A549 (cell line): ENCODE data around the gene FNDC1. TPM values are rescaled to one million over a fixed set of nuclear protein-coding genes. Genes with fewer than 3 reads are reported as not detected.

ENCODE experiments used
- ATAC-seq, 2 experiments: fragments of 200-7000 bp in 1 of 2; fragments of >200 bp in 1 of 2; cut with Nextera tagmentation in 1 of 2; cut with Tn5 transposase in 1 of 2; 3 replicates each; pipeline versions ENCODE4 v1.8.0 to v1.9.1; 2018 to 2020; ENCODE audit warnings: mild to moderate bottlenecking in 1 of 2, moderate library complexity in 1 of 2
- CTCF ChIA-PET: fragments of 300-600 bp; sonication (Branson Sonifier 250); formaldehyde crosslinking; extraction: SDS; loops from one replicate; lab custom pipeline; 2021; ENCODE audit warnings: antibody characterized with exemption, inconsistent platforms; lab: Yijun Ruan, JAX
- POLR2A ChIA-PET: fragments of 350-600 bp; formaldehyde crosslinking; extraction: SDS; loops from one replicate; lab custom pipeline; 2021; ENCODE audit warnings: antibody characterized with exemption, inconsistent platforms; lab: Yijun Ruan, JAX
- DNase-seq, 2 experiments: peaks; one replicate each; pipeline versions ENCODE4 v3.0.0 to v3.0.0-alpha.2; 2011 to 2016; ENCODE audit warnings: low read depth in 1 of 2, low spot score in 1 of 2
- FAIRE-seq: peaks from 2 replicates; lab custom pipeline; 2011; peaks lifted over from hg19 to GRCh38; lab: Jason Lieb, UNC
- H3K27ac ChIP-seq, 2 experiments: fragments of >200 bp; sonication (Bioruptor Twin); formaldehyde crosslinking; 3 replicates each; pipeline ENCODE4 v1.5.1; 2016 to 2017
- H3K4me1 ChIP-seq: fragments of >200 bp; sonication (Bioruptor Twin); formaldehyde crosslinking; 3 replicates; pipeline ENCODE4 v1.6.1; 2016
- H3K4me2 ChIP-seq: fragments of >200 bp; sonication (Bioruptor Twin); formaldehyde crosslinking; 3 replicates; pipeline ENCODE4 v1.6.1; 2016
- H3K4me3 ChIP-seq: fragments of >200 bp; sonication (Bioruptor Twin); formaldehyde crosslinking; 3 replicates; pipeline ENCODE4 v1.5.1; 2016
- H3K9me3 ChIP-seq: fragments of >200 bp; sonication (Bioruptor Twin); formaldehyde crosslinking; 3 replicates; pipeline ENCODE4 v1.6.1; 2016
- CBX2 ChIP-seq: fragments of 200-600 bp; sonication (generic); IDR thresholded peaks from 2 replicates; pipeline ENCODE4 v1.6.1; 2016; ENCODE audit warnings: low read depth, mild to moderate bottlenecking, borderline replicate concordance
- CBX8 ChIP-seq: fragments of 200-600 bp; sonication (generic); IDR thresholded peaks from 2 replicates; pipeline ENCODE4 v1.6.1; 2016
- CEBPB ChIP-seq, 2 experiments: fragments of >200 bp in 1 of 2; sonication (Bioruptor Twin) in 1 of 2; formaldehyde crosslinking in 1 of 2; IDR thresholded peaks; 2 replicates each; pipeline ENCODE4 v1.6.1; 2012 to 2016
- EHF ChIP-seq: fragments of 250-450 bp; sonication (Bioruptor Pico); IDR thresholded peaks from 2 replicates; pipeline ENCODE4 v1.5.0; 2020; ENCODE audit warnings: mild to moderate bottlenecking
- FOSB ChIP-seq: fragments of 250-450 bp; sonication (Bioruptor Pico); IDR thresholded peaks from 2 replicates; pipeline ENCODE4 v1.5.0; 2020; ENCODE audit warnings: mild to moderate bottlenecking, moderate library complexity
- FOSL2 ChIP-seq, 2 experiments: fragments of 450-650 bp in 1 of 2; fragments of >200 bp in 1 of 2; sonication (Bioruptor Twin) in 1 of 2; formaldehyde crosslinking; IDR thresholded peaks; 2 replicates each; pipeline versions ENCODE4 v1.5.0 to v1.6.1; 2016 to 2020; ENCODE audit warnings: mild to moderate bottlenecking in 1 of 2, moderate library complexity in 1 of 2
- FOXS1 ChIP-seq: fragments of 250-450 bp; sonication (Bioruptor Pico); IDR thresholded peaks from 2 replicates; pipeline ENCODE4 v1.5.0; 2020; ENCODE audit warnings: mild to moderate bottlenecking, moderate library complexity
- JUNB ChIP-seq: fragments of >200 bp; sonication (Bioruptor Twin); formaldehyde crosslinking; IDR thresholded peaks from 2 replicates; pipeline ENCODE4 v1.6.1; 2016
- KDM1A ChIP-seq: fragments of 200-600 bp; sonication (generic); IDR thresholded peaks from 2 replicates; pipeline ENCODE4 v1.6.1; 2016; ENCODE audit warnings: low read depth, mild to moderate bottlenecking
- KDM5A ChIP-seq: fragments of 200-600 bp; sonication (generic); IDR thresholded peaks from 2 replicates; pipeline ENCODE4 v1.6.1; 2016; ENCODE audit warnings: antibody characterized with exemption, mild to moderate bottlenecking
- MAFK ChIP-seq: fragments of 450-650 bp; IDR thresholded peaks from 2 replicates; pipeline ENCODE4 v1.6.1; 2014; ENCODE audit not compliant: partially characterized antibody
- NPAS2 ChIP-seq: fragments of 250-450 bp; sonication (Bioruptor Pico); IDR thresholded peaks from 2 replicates; pipeline ENCODE4 v1.8.0; 2022; ENCODE audit warnings: mild to moderate bottlenecking, moderate library complexity, borderline replicate concordance
- RCOR1 ChIP-seq: fragments of 150-350 bp; IDR thresholded peaks from 2 replicates; pipeline ENCODE4 v1.6.1; 2014; ENCODE audit warnings: antibody characterized with exemption, low read length, low read depth
- REST ChIP-seq: fragments of 200-600 bp; sonication (generic); IDR thresholded peaks from 2 replicates; pipeline ENCODE4 v1.6.1; 2016; ENCODE audit warnings: antibody characterized with exemption, mild to moderate bottlenecking, moderate library complexity
- SREBF2 ChIP-seq: fragments of 450-650 bp; IDR thresholded peaks from 2 replicates; pipeline ENCODE4 v1.6.1; 2014; ENCODE audit warnings: mild to moderate bottlenecking, moderate library complexity
- TFCP2L1 ChIP-seq: fragments of 250-450 bp; sonication (Bioruptor Pico); IDR thresholded peaks from 2 replicates; pipeline ENCODE4 v1.5.0; 2021; ENCODE audit warnings: mild to moderate bottlenecking
- USF2 ChIP-seq: fragments of 450-650 bp; IDR thresholded peaks from 2 replicates; pipeline ENCODE4 v1.6.1; 2014; ENCODE audit warnings: antibody characterized with exemption
- ZFP36 ChIP-seq: fragments of 450-650 bp; IDR thresholded peaks from 2 replicates; pipeline ENCODE4 v1.6.1; 2014; ENCODE audit warnings: borderline replicate concordance; ENCODE audit not compliant: partially characterized antibody
- ZNF302 ChIP-seq: fragments of 250-450 bp; sonication (Bioruptor Pico); IDR thresholded peaks from 2 replicates; pipeline ENCODE4 v1.9.0; 2021; ENCODE audit warnings: inconsistent platforms, mild to moderate bottlenecking, moderate library complexity
- ZSCAN20 ChIP-seq: fragments of 250-450 bp; sonication (Bioruptor Pico); IDR thresholded peaks from 2 replicates; pipeline ENCODE4 v1.8.0; 2022; ENCODE audit warnings: mild to moderate bottlenecking, moderate library complexity
- WGBS: methylation state at CpG from one replicate; pipeline ENCODE4 v1.1.6; 2017; ENCODE audit errors: missing lambda C conversion rate; 5-methylcytosine and 5-hydroxymethylcytosine counted together
- polyA plus RNA-seq, 4 experiments: library from polyadenylated mRNA; depleted of rRNA in 3 of 4; stranded (reverse); fragments of >200 nt; fragmentation: RNase III in 1 of 4; extraction: RNeasy Plus Mini Kit Qiagen cat#74134 plus additional on column Dnase treatment in 1 of 4; gene quantifications; 2 replicates in 3 of 4; 3 replicates in 1 of 4; pipeline ENCODE4 v1.2.3, GENCODE V29; 2011 to 2017
- TF ChIP-seq, protein P1 (sequence below): fragments of 150-350 bp; IDR thresholded peaks from 2 replicates; pipeline ENCODE4 v1.6.1; 2014; ENCODE audit warnings: low read depth, mild to moderate bottlenecking, low read length
- TF ChIP-seq, protein P2 (sequence below): fragments of >200 bp; sonication (Bioruptor Twin); formaldehyde crosslinking; IDR thresholded peaks from 2 replicates; pipeline ENCODE4 v1.6.1; 2016
- TF ChIP-seq, protein P3 (sequence below): IDR thresholded peaks from 2 replicates; pipeline ENCODE4 v1.6.1; 2012

Gene FNDC1
- polyA plus RNA-seq, 2 of the 4 experiments (the other 2 are of a cell fraction) = 0.01 TPM; not detected in 1

GRCh38 chr6:159220093-159220492 lies 50.9 kb downstream of the FNDC1 start (continued):
- TF ChIP-seq, protein P1, sequence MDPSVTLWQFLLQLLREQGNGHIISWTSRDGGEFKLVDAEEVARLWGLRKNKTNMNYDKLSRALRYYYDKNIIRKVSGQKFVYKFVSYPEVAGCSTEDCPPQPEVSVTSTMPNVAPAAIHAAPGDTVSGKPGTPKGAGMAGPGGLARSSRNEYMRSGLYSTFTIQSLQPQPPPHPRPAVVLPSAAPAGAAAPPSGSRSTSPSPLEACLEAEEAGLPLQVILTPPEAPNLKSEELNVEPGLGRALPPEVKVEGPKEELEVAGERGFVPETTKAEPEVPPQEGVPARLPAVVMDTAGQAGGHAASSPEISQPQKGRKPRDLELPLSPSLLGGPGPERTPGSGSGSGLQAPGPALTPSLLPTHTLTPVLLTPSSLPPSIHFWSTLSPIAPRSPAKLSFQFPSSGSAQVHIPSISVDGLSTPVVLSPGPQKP = no peak
- TF ChIP-seq USF2 (no peak), RCOR1 (no peak), FOSB (CRISPR knock-in tag) (no peak), EHF (no peak)

DNA sequence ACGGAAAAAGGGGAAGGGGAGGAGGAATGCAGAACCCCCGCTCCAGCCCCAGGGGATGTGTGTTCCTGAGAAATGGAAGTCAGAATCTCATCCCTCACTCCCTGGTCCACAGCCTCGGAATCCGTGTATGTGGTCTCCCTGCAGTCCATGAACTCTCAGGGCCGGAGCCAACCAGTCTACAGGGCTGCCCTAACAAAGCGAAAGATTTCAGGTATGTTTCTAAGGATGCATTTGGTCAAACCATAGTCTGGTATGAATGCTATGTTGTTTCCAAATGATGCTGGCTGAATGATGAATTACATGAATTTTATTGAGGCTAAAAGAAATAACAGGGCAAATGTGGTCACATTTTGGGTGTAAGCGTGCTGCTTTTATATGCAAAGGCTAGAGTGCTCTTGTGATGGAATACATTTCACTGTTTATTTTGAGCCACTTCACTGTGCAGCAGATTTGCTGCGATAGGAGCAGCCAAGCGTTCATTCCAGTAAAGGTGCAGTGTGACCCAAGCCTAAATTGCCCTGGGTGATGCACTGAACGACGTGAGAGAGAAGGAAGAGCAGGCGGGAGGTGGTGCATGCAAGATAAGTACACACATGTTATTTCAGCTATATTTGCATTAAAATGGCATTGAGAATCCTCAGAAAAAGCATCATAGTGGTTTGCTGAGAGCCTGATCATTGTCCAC lies 52.4 kb downstream of the FNDC1 start:
- TF ChIP-seq USF2 (no peak), ZSCAN20 (no peak), SREBF2 (no peak), TFCP2L1 (CRISPR knock-in tag) (no peak), FOSL2 (IDR thresholded peaks at IDR 0.05) (no peak), FOSL2 (CRISPR knock-in tag; IDR thresholded peaks at IDR 0.05) (no peak), RCOR1 (no peak), CEBPB (IDR thresholded peaks at IDR 0.05) (no peak), REST (no peak), NPAS2 (CRISPR knock-in tag) (no peak), MAFK (no peak), JUNB (no peak), ZNF302 (CRISPR knock-in tag) (no peak), KDM1A (no peak), KDM5A (no peak), FOXS1 (CRISPR knock-in tag) (no peak), CBX2 (no peak), CBX8 (no peak), ZFP36 (no peak)
- TF ChIP-seq, protein P2, sequence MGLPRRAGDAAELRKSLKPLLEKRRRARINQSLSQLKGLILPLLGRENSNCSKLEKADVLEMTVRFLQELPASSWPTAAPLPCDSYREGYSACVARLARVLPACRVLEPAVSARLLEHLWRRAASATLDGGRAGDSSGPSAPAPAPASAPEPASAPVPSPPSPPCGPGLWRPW = no peak
- TF ChIP-seq, protein P3, sequence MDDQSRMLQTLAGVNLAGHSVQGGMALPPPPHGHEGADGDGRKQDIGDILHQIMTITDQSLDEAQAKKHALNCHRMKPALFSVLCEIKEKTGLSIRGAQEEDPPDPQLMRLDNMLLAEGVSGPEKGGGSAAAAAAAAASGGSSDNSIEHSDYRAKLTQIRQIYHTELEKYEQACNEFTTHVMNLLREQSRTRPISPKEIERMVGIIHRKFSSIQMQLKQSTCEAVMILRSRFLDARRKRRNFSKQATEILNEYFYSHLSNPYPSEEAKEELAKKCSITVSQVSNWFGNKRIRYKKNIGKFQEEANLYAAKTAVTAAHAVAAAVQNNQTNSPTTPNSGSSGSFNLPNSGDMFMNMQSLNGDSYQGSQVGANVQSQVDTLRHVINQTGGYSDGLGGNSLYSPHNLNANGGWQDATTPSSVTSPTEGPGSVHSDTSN = no peak
- CTCF ChIA-PET = no interaction called here
- Histone ChIP-seq H3K9me3 (no peaks in the 10 kb centered on the region), H3K4me2 (no peak overlapping the region), H3K4me1 (no peaks in the 10 kb centered on the region), H3K27ac (no peak overlapping the region), H3K4me3 (no peak overlapping the region)
- ATAC-seq (no peak), DNase-seq (no peak), FAIRE-seq (no peak)
- POLR2A ChIA-PET = no interaction called here
- WGBS = 27% methylated on average over 12 of the region's 12 CpGs
